Natural killer cell (primary cell): ENCODE results near the gene CHGA. TPM values are rescaled to one million over a fixed set of nuclear protein-coding genes. Genes with fewer than 3 reads are reported as not detected.

Source experiments
- ATAC-seq, 3 donors: fragments of 150-1000 bp in 2 of 3; fragments of 200-7000 bp in 1 of 3; cut with Tn5 transposase; 1 replicate in 1 of 3; 2 replicates in 2 of 3; pipeline ENCODE4 v1.10.0; 2021; ENCODE audit warnings: mild to moderate bottlenecking in 2 of 3, moderate library complexity in 2 of 3
- DNase-seq, 2 donors: peaks; one replicate each; pipeline versions ENCODE4 v3.0.0 to v3.0.0-alpha.2; 2013 to 2021; ENCODE audit warnings: mixed read lengths in 1 of 2
- H3K27ac ChIP-seq: one replicate; pipeline ENCODE4 v1.5.1; 2013; ENCODE audit warnings: mild to moderate bottlenecking, low read length
- H3K27me3 ChIP-seq: one replicate; pipeline ENCODE4 v1.6.1; 2013; ENCODE audit warnings: low read length; ENCODE audit not compliant: control insufficient read depth, insufficient read depth
- H3K36me3 ChIP-seq: one replicate; pipeline ENCODE4 v1.6.1; 2013; ENCODE audit warnings: low read length; ENCODE audit not compliant: control insufficient read depth, insufficient read depth
- H3K4me1 ChIP-seq: one replicate; pipeline ENCODE4 v1.6.1; 2013; ENCODE audit warnings: low read length; ENCODE audit not compliant: control insufficient read depth, insufficient read depth
- H3K4me3 ChIP-seq: one replicate; pipeline ENCODE4 v1.5.1; 2013; ENCODE audit warnings: low read length
- H3K9me3 ChIP-seq: one replicate; pipeline ENCODE4 v1.6.1; 2013; ENCODE audit warnings: low read length; ENCODE audit not compliant: control insufficient read depth, insufficient read depth
- H3K27ac Mint-ChIP-seq, 2 donors: one replicate each; pipeline ENCODE4 v1.8.0; 2022; ENCODE audit warnings: mild to moderate bottlenecking in 2 of 2, mixed read lengths in 2 of 2, moderate library complexity in 1 of 2
- H3K27me3 Mint-ChIP-seq, 2 donors: one replicate each; pipeline ENCODE4 v1.8.0; 2022; ENCODE audit warnings: low read depth in 2 of 2, mixed read lengths in 2 of 2
- H3K36me3 Mint-ChIP-seq: one replicate; pipeline ENCODE4 v1.8.0; 2022; ENCODE audit warnings: mixed read lengths
- H3K4me1 Mint-ChIP-seq, 2 donors: one replicate each; pipeline ENCODE4 v1.8.0; 2022; ENCODE audit warnings: mixed read lengths in 2 of 2
- H3K4me3 Mint-ChIP-seq: one replicate; pipeline ENCODE4 v1.8.0; 2022; ENCODE audit warnings: mild to moderate bottlenecking, moderate library complexity, mixed read lengths
- H3K9me3 Mint-ChIP-seq, 2 donors: one replicate each; pipeline ENCODE4 v1.8.0; 2022; ENCODE audit warnings: mixed read lengths in 2 of 2
- CTCF ChIP-seq: fragments of 200-600 bp; IDR thresholded peaks from one replicate; pipeline ENCODE4 v1.8.0; 2022; ENCODE audit warnings: antibody characterized with exemption
- WGBS: methylation state at CpG from one replicate; pipeline ENCODE4 v1.1.7; 2013; ENCODE audit warnings: missing lambda C conversion rate; ENCODE audit not compliant: insufficient coverage; 5-methylcytosine and 5-hydroxymethylcytosine counted together
- intact Hi-C: fragments of 100-400 bp; cut with micrococcal nuclease; formaldehyde crosslinking; loops from one replicate; pipeline ENCODE4 v1.14.2; 2022
- total RNA-seq, 4 donors: library from RNA; stranded (reverse); fragments of 120-200 nt in 1 of 4; gene quantifications; one replicate each; pipeline versions ENCODE4 v1.2.3 to v1.2.4, GENCODE V29; 2013 to 2022

Gene CHGA
- total RNA-seq, 3 donors from 2014 or later (not counting 1 experiment from before 2014, with no cell fraction given) = not detected

- ATAC-seq (no peak), DNase-seq (no peak)
- WGBS = 82% methylated on average over 5 of the region's 8 CpGs
- H3K27me3 Mint-ChIP-seq = no peaks in the 10 kb centered on the region
- intact Hi-C loops = no loop called here
- Histone ChIP-seq H3K4me3 (no peak overlapping the region), H3K27me3 (no peaks in the 10 kb centered on the region), H3K36me3 (peaks cover 4% of the 10 kb centered on the region), H3K27ac (no peak overlapping the region), H3K4me1 (no peaks in the 10 kb centered on the region), H3K9me3 (no peaks in the 10 kb centered on the region)
- no peaks in the 10 kb centered on the region for H3K4me1 Mint-ChIP-seq
- H3K9me3 Mint-ChIP-seq = no peaks in the 10 kb centered on the region
- TF ChIP-seq CTCF = no peak
- no peak overlapping the region for H3K4me3 Mint-ChIP-seq
- no peaks in the 10 kb centered on the region for H3K36me3 Mint-ChIP-seq
- H3K27ac Mint-ChIP-seq = no peak overlapping the region
Observed at GRCh38 chr14:92930737-92931602, 8.0 kb downstream of the CHGA start.

- Histone ChIP-seq H3K27ac (no peak overlapping the region), H3K36me3 (peaks cover 7% of the 10 kb centered on the region), H3K9me3 (no peaks in the 10 kb centered on the region), H3K4me3 (no peak overlapping the region), H3K4me1 (no peaks in the 10 kb centered on the region), H3K27me3 (no peaks in the 10 kb centered on the region)
- no peak for TF ChIP-seq CTCF
- H3K36me3 Mint-ChIP-seq = no peaks in the 10 kb centered on the region
- ATAC-seq = no peak
- H3K27me3 Mint-ChIP-seq = no peaks in the 10 kb centered on the region
- H3K27ac Mint-ChIP-seq = no peak overlapping the region
- no peak for DNase-seq
- no peaks in the 10 kb centered on the region for H3K9me3 Mint-ChIP-seq
- intact Hi-C loops = no loop called here
- 88% methylated on average over 12 of the region's 18 CpGs for WGBS
- no peaks in the 10 kb centered on the region for H3K4me1 Mint-ChIP-seq
- H3K4me3 Mint-ChIP-seq = no peak overlapping the region
Observed at GRCh38 chr14:92931681-92932447, 8.9 kb downstream of the CHGA start.

- H3K27me3 ChIP-seq = no peaks in the 10 kb centered on the region
- WGBS = 91% methylated on average over 35 of the region's 35 CpGs
- no peak overlapping the region for H3K4me3 ChIP-seq
- intact Hi-C loops = no loop called here
- Mint-ChIP-seq H3K36me3 (no peaks in the 10 kb centered on the region), H3K4me3 (no peak overlapping the region), H3K27me3 (no peaks in the 10 kb centered on the region), H3K4me1 (no peaks in the 10 kb centered on the region), H3K27ac (no peak overlapping the region), H3K9me3 (no peaks in the 10 kb centered on the region)
- no peak overlapping the region for H3K27ac ChIP-seq
- DNase-seq (no peak), ATAC-seq (no peak)
- H3K36me3 ChIP-seq = peaks cover 7% of the 10 kb centered on the region
- no peaks in the 10 kb centered on the region for H3K4me1 ChIP-seq
- H3K9me3 ChIP-seq = no peaks in the 10 kb centered on the region
- TF ChIP-seq CTCF = no peak
Observed at GRCh38 chr14:92932448-92933395, 9.8 kb downstream of the CHGA start.
